ENCODE data around the gene INF2. TPM values are rescaled to one million over a fixed set of nuclear protein-coding genes. Genes with fewer than 3 reads are reported as not detected.

Gene INF2
- total RNA-seq, 4 donors from 2014 or later, result 50.9 to 104 (median 87.5) TPM

DNA sequence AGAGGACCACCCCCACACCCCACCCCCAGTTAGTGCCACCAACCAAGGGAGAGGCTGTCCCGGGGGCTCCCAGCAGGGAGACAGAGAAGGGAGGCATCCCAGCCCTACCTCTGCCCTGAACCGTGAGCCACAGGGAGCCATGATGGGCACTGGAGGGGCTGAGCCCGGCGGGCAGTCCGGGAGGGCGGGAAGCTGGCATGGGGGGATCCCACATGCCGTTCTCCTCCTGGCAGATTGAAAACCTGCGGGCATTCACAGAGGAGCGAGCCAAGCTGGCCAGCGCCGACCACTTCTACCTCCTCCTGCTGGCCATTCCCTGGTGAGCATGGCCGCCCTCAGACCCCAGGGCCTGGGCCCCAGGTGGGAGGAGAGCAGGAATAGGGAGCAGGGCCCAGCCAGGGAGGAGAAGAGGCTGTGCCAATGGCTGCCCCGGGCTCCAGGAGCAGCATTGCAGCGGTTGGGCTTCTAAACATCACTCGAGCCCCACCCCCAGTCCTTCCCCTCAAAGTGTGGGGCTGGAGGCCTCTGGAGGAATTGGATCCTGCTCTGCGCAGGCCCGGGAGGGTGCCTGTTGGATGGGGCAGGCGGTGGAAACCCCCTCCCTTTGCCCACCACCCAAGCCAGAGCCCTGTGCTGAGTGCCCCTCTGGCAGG, 20.1 kb downstream of the INF2 start:
- ATAC-seq (ENCODE audit: low FRiP score), result no peak
- TF ChIP-seq, protein P1, sequence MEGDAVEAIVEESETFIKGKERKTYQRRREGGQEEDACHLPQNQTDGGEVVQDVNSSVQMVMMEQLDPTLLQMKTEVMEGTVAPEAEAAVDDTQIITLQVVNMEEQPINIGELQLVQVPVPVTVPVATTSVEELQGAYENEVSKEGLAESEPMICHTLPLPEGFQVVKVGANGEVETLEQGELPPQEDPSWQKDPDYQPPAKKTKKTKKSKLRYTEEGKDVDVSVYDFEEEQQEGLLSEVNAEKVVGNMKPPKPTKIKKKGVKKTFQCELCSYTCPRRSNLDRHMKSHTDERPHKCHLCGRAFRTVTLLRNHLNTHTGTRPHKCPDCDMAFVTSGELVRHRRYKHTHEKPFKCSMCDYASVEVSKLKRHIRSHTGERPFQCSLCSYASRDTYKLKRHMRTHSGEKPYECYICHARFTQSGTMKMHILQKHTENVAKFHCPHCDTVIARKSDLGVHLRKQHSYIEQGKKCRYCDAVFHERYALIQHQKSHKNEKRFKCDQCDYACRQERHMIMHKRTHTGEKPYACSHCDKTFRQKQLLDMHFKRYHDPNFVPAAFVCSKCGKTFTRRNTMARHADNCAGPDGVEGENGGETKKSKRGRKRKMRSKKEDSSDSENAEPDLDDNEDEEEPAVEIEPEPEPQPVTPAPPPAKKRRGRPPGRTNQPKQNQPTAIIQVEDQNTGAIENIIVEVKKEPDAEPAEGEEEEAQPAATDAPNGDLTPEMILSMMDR (IDR thresholded peaks at IDR 0.05), result no peak

DNA sequence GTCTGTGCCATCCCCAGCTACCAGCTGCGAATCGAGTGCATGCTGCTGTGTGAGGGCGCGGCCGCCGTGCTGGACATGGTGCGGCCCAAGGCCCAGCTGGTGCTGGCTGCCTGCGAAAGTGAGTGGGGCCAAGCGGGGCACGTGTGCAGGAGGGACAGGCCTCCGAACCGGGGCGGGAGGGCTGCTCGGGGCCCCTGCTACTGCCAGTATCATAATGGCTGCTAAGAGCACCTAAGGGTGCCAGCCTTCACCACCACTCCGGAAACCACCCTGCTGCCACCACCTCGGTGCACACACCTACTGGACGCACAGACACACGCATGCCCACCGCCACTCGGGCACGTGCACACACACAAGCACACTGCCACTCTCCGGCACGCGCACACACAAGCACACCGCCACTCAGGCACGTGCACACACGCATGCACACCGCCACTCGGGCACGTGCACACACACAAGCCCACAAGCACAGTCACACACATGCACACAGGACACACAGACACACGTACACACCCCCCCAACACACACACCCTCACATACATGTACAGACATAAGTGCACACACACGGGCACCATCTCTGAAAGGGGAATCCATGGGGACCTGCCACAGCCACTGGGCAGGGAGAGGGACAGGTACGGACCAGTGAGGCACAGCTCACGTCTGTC, 20.8 kb downstream of the INF2 start:
- DNase-seq (ENCODE audit: low spot score) (no peak), ATAC-seq (ENCODE audit: low FRiP score) (no peak)
- TF ChIP-seq, protein P1 (IDR thresholded peaks at IDR 0.05), result no peak

More for the DNA sequence above, 20.1 kb downstream of the INF2 start:
- no peak for DNase-seq (ENCODE audit: low spot score)

DNA sequence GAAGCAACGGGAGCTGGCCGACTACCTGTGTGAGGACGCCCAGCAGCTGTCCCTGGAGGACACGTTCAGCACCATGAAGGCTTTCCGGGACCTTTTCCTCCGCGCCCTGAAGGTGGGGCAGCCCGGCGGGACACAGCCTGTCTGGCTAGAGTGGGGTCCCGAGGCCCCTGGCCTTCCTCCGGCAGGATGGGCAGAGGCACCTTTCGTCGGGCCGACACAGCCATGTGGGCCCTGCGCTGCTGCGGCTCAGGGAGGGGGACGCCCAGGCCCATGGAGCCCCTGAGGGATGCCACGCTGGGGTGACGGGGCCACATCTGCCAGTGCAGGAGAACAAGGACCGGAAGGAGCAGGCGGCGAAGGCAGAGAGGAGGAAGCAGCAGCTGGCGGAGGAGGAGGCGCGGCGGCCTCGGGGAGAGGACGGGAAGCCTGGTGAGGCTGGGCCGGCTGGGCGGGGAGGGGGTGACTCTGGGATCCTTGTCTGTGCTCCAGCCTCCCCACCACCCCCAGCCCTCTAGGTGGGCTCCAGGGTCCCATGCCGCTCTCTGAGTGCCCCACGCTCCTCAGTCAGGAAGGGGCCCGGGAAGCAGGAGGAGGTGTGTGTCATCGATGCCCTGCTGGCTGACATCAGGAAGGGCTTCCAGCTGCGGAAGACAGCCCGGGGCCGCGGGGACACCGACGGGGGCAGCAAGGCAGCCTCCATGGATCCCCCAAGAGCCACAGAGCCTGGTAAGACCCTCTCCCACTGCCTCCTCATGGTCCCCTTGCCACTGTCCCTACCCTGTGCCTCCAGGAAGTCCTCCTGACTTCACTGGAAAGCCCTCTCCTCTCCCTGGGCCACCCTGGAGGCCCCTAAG, 23.7 kb downstream of the INF2 start:
- DNase-seq (ENCODE audit: low spot score) (no peak), ATAC-seq (ENCODE audit: low FRiP score) (no peak)
- TF ChIP-seq, protein P1 (IDR thresholded peaks at IDR 0.05), result no peak

DNA sequence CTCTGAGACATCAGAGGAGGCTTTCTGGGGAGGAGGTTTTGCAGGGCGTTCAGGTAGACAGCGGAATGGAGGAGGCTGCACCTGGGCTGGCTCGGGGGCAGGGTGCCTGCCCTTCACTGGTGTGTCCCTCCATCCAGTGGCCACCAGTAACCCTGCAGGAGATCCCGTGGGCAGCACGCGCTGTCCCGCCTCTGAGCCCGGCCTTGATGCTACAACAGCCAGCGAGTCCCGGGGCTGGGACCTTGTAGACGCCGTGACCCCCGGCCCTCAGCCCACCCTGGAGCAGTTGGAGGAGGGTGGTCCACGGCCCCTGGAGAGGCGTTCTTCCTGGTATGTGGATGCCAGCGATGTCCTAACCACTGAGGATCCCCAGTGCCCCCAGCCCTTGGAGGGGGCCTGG, 24.6 kb downstream of the INF2 start:
- DNase-seq (ENCODE audit: low spot score) (no peak), ATAC-seq (ENCODE audit: low FRiP score) (no peak)
- TF ChIP-seq, protein P1 (IDR thresholded peaks at IDR 0.05), result no peak

DNA sequence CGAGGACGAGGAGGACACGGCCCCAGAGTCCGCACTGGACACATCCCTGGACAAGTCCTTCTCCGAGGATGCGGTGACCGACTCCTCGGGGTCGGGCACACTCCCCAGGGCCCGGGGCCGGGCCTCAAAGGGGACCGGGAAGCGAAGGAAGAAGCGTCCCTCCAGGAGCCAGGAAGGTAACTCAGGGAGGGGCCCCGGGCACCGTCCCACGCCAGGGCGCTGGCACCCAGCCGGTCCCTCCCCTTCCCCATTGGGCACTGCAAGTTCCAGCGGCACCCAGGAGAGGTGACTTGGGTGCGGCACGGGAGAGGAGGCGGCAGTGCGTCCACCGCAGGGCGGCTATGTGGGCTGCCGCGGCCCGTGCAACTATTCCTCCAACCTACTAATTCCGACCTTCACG, 25.3 kb downstream of the INF2 start:
- TF ChIP-seq, protein P1 (IDR thresholded peaks at IDR 0.05), result no peak
- DNase-seq (ENCODE audit: low spot score) (no peak), ATAC-seq (ENCODE audit: low FRiP score) (no peak)

DNA sequence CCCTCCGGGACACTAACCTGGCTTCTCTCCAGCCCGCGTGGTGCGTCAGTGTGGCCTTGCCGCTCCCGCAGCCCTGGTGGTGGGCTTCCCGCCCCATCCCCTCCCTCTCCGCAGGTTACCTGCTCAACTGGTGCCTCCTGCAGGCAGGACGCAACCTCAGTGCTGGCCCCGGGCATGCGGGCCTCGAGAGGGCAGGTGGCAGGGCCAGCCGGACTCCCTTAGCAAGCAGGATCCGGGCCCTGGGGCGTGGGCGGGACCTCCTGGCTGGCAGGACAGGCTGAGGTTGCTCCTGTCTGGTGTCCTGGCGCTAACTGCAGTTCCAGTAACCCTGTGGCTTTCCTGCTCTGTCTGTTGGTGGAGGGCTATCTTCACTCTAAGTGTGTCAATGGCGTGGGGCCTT, 26.0 kb downstream of the INF2 start:
- DNase-seq (ENCODE audit: low spot score) (no peak), ATAC-seq (ENCODE audit: low FRiP score) (no peak)
- TF ChIP-seq, protein P1 (IDR thresholded peaks at IDR 0.05), result no peak

Measured in omental fat pad (tissue), 4 donors.